ENCODE data around the gene SLFN12.
A peak's percentile ranks its signal among the peaks of the same experiment; 100 is the strongest.

The SLFN12 gene

GRCh38 chr17:35438433-35438832 is 6.1 kb upstream of the SLFN12 start:
- TF ChIP-seq YY1 (IDR thresholded peaks at IDR 0.05; ENCODE audit: low read depth): no peak
- TF ChIP-seq CREB1 (IDR thresholded peaks at IDR 0.05; ENCODE audit: low read depth): no peak
- no peak for TF ChIP-seq FOXM1 (IDR thresholded peaks at IDR 0.05; ENCODE audit: borderline replicate concordance, low read depth)
- TF ChIP-seq EGR1 (IDR thresholded peaks at IDR 0.05): no peak

- TF ChIP-seq NFIC (IDR thresholded peaks at IDR 0.05) (no peak), TEAD4 (IDR thresholded peaks at IDR 0.05) (peak; percentile 91)
Observed at GRCh38 chr17:35433075-35433894, 985 bp upstream of the SLFN12 start.

GRCh38 chr17:35429702-35430101 is 2.6 kb downstream of the SLFN12 start:
- TF ChIP-seq CEBPB (IDR thresholded peaks at IDR 0.05): no peak
- TF ChIP-seq NFIC (IDR thresholded peaks at IDR 0.05): no peak
- no peak for TF ChIP-seq FOXM1 (IDR thresholded peaks at IDR 0.05; ENCODE audit: borderline replicate concordance, low read depth)
- TF ChIP-seq YY1 (IDR thresholded peaks at IDR 0.05; ENCODE audit: low read depth): no peak
- TF ChIP-seq EP300 (IDR thresholded peaks at IDR 0.05; ENCODE audit: borderline replicate concordance): no peak
- no peak for TF ChIP-seq TEAD4 (IDR thresholded peaks at IDR 0.05)

- no peak for TF ChIP-seq TCF12 (IDR thresholded peaks at IDR 0.05; ENCODE audit: low read depth)
- TF ChIP-seq NFIC (IDR thresholded peaks at IDR 0.05): no peak
- TF ChIP-seq EGR1 (IDR thresholded peaks at IDR 0.05): no peak
Observed at GRCh38 chr17:35428229-35428628, 4.1 kb downstream of the SLFN12 start.

GRCh38 chr17:35423761-35424160 is 8.5 kb downstream of the SLFN12 start:
- no peak for TF ChIP-seq EP300 (IDR thresholded peaks at IDR 0.05; ENCODE audit: borderline replicate concordance)
- TF ChIP-seq EGR1 (IDR thresholded peaks at IDR 0.05): no peak
- no peak for TF ChIP-seq TCF12 (IDR thresholded peaks at IDR 0.05; ENCODE audit: low read depth)
- no peak for TF ChIP-seq ZBTB7A (IDR thresholded peaks at IDR 0.05; ENCODE audit: low read depth)
- no peak for TF ChIP-seq TAF1 (IDR thresholded peaks at IDR 0.05; ENCODE audit: low read depth)
- TF ChIP-seq MAX (IDR thresholded peaks at IDR 0.05): no peak
- TF ChIP-seq RAD21 (IDR thresholded peaks at IDR 0.05; ENCODE audit: low read depth): no peak
- no peak for TF ChIP-seq TEAD4 (IDR thresholded peaks at IDR 0.05)
- TF ChIP-seq CREB1 (IDR thresholded peaks at IDR 0.05; ENCODE audit: low read depth): no peak
- no peak for TF ChIP-seq CEBPB (IDR thresholded peaks at IDR 0.05)
- no peak for TF ChIP-seq FOXM1 (IDR thresholded peaks at IDR 0.05; ENCODE audit: borderline replicate concordance, low read depth)
- TF ChIP-seq REST (IDR thresholded peaks at IDR 0.05; ENCODE audit: low read depth): no peak
- no peak for TF ChIP-seq USF1 (IDR thresholded peaks at IDR 0.05)

- no peak for TF ChIP-seq EP300 (IDR thresholded peaks at IDR 0.05; ENCODE audit: borderline replicate concordance)
- TF ChIP-seq CEBPB (IDR thresholded peaks at IDR 0.05): no peak
- TF ChIP-seq TEAD4 (IDR thresholded peaks at IDR 0.05): no peak
- TF ChIP-seq EGR1 (IDR thresholded peaks at IDR 0.05): no peak
- no peak for TF ChIP-seq USF1 (IDR thresholded peaks at IDR 0.05)
- no peak for TF ChIP-seq TAF1 (IDR thresholded peaks at IDR 0.05; ENCODE audit: low read depth)
- TF ChIP-seq RAD21 (IDR thresholded peaks at IDR 0.05; ENCODE audit: low read depth): no peak
- TF ChIP-seq NFIC (IDR thresholded peaks at IDR 0.05): no peak
- TF ChIP-seq MAX (IDR thresholded peaks at IDR 0.05): no peak
- no peak for TF ChIP-seq ZBTB7A (IDR thresholded peaks at IDR 0.05; ENCODE audit: low read depth)
- TF ChIP-seq TCF12 (IDR thresholded peaks at IDR 0.05; ENCODE audit: low read depth): no peak
- TF ChIP-seq CREB1 (IDR thresholded peaks at IDR 0.05; ENCODE audit: low read depth): no peak
- no peak for TF ChIP-seq REST (IDR thresholded peaks at IDR 0.05; ENCODE audit: low read depth)
- no peak for TF ChIP-seq FOXM1 (IDR thresholded peaks at IDR 0.05; ENCODE audit: borderline replicate concordance, low read depth)
- TF ChIP-seq YY1 (IDR thresholded peaks at IDR 0.05; ENCODE audit: low read depth): no peak
Observed at GRCh38 chr17:35416659-35417058, 15.6 kb downstream of the SLFN12 start.

Data from Ishikawa (cell line).